Right lobe of liver (tissue), 6 donors: ENCODE measurements around the gene ELF2. TPM values are rescaled to one million over a fixed set of nuclear protein-coding genes. Genes with fewer than 3 reads are reported as not detected.

Source experiments
- ATAC-seq, 4 donors: fragments of 200-7000 bp; cut with Tn5 transposase; one replicate each; pipeline ENCODE4 v1.9.1; 2020; ENCODE audit warnings: mild to moderate bottlenecking in 4 of 4, moderate library complexity in 4 of 4
- DNase-seq, 3 donors: peaks; one replicate each; pipeline ENCODE4 v3.0.0-alpha.2; 2020
- H3K27ac ChIP-seq, 3 donors: fragments of 200-600 bp; one replicate each; pipeline ENCODE4 v1.8.0; 2022
- H3K27me3 ChIP-seq, 2 donors: fragments of 200-600 bp; one replicate each; pipeline ENCODE4 v1.8.0; 2022
- H3K36me3 ChIP-seq, 4 donors: fragments of 200-600 bp; sonication (generic) in 1 of 4; one replicate each; pipeline versions ENCODE4 v1.5.1 to v1.8.0; 2017 to 2022; ENCODE audit warnings: control low read depth in 1 of 4
- H3K4me1 ChIP-seq, 4 donors: fragments of 200-600 bp; sonication (generic) in 1 of 4; one replicate each; pipeline versions ENCODE4 v1.5.1 to v1.8.0; 2017 to 2022; ENCODE audit warnings: control low read depth in 1 of 4
- H3K4me3 ChIP-seq, 3 donors: fragments of 200-600 bp; one replicate each; pipeline ENCODE4 v1.8.0; 2022
- H3K9me3 ChIP-seq, 4 donors: fragments of 200-600 bp; sonication (generic) in 1 of 4; one replicate each; pipeline versions ENCODE4 v1.5.1 to v1.8.0; 2017 to 2022; ENCODE audit warnings: control low read depth in 1 of 4
- POLR2A ChIP-seq: fragments of 450-650 bp; IDR thresholded peaks from one replicate; pipeline ENCODE4 v1.6.1; 2017; ENCODE audit warnings: antibody characterized with exemption, mild to moderate bottlenecking
- WGBS: methylation state at CpG from one replicate; pipeline ENCODE4 v1.1.6; 2018; ENCODE audit warnings: low coverage, low lambda C conversion rate; ENCODE audit not compliant: insufficient coverage; ENCODE audit errors: missing lambda C conversion rate; 5-methylcytosine and 5-hydroxymethylcytosine counted together
- intact Hi-C, 2 donors: fragments of 100-400 bp; cut with DNase I; formaldehyde crosslinking; loops; one replicate each; pipeline versions ENCODE4 v1.11.2 to v1.14.1; 2022
- total RNA-seq, 6 experiments: library from RNA; depleted of rRNA in 2 of 6; stranded (reverse); fragments of >200 nt in 2 of 6; fragmentation: NEBNext Ultra II Directional in 3 of 6; extraction: Animal tissue kit (Norgen Biotek cat#: 25700) in 3 of 6; gene quantifications; one replicate each; pipeline versions ENCODE4 v1.1.0 to v1.2.4, GENCODE V29; 2016 to 2023
- TF ChIP-seq, protein P1 (sequence below), 4 donors: fragments of 200-600 bp in 3 of 4; fragments of 450-650 bp in 1 of 4; IDR thresholded peaks; one replicate each; pipeline versions ENCODE4 v1.5.1 to v1.8.0; 2016 to 2022; ENCODE audit warnings: antibody characterized with exemption in 4 of 4, mild to moderate bottlenecking in 2 of 4
- donor health status: DM: no; HTN: yes; CAD: no.
- donor health status: DM: no; HTN: no; CAD: no.
- donor health status: DM: no; HTN: no; CAD: no.
- donor health status: DM: no; HTN: yes; CAD: no.
- donor health status: DM: no; HTN: yes; CAD: no.

The ELF2 gene
- total RNA-seq, 6 experiments from 2014 or later = 14.0 to 24.3 (median 16.7) TPM

DNA sequence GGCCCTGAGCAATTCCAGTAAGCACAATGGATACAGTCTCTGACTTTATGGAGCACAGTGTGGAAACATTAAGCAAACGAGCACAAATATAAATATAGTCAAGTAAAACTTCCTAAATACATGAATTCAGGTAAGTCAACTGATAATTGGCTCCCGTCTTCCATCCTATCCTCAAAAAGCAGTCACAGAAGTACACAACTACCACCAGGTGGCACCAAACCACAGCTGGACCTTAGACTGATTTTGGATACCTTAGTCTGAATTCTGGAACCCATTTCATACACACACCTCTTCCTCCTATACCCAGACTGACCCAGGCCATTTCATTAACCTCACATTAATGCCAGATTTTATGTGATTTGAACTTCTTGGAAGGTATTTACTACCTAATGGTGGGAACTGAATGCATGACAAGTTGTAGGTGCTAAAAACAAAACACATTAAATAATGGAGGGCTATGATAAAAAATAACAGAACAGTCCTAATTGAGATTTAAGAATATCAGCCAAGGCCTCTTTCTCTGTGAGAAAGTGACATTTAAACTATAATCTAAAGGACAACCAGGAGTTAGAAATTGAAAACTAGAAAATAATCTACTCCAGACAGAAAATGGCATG is 77.5 kb downstream of the ELF2 start:
- H3K4me3 ChIP-seq = no peak overlapping the region
- intact Hi-C loops = loop anchor here in 1 of 2 donors (10.0 kb wide), 1 partner anchor 195 kb away; no protein-coding TSS in a partner anchor
- no peaks in the 10 kb centered on the region for H3K27me3 ChIP-seq
- H3K36me3 ChIP-seq = no peaks in the 10 kb centered on the region
- DNase-seq (peak in 2 of 3 donors; percentile 52 to 74), ATAC-seq (peak; percentile 94 to 99 (median 98))
- TF ChIP-seq, protein P1, sequence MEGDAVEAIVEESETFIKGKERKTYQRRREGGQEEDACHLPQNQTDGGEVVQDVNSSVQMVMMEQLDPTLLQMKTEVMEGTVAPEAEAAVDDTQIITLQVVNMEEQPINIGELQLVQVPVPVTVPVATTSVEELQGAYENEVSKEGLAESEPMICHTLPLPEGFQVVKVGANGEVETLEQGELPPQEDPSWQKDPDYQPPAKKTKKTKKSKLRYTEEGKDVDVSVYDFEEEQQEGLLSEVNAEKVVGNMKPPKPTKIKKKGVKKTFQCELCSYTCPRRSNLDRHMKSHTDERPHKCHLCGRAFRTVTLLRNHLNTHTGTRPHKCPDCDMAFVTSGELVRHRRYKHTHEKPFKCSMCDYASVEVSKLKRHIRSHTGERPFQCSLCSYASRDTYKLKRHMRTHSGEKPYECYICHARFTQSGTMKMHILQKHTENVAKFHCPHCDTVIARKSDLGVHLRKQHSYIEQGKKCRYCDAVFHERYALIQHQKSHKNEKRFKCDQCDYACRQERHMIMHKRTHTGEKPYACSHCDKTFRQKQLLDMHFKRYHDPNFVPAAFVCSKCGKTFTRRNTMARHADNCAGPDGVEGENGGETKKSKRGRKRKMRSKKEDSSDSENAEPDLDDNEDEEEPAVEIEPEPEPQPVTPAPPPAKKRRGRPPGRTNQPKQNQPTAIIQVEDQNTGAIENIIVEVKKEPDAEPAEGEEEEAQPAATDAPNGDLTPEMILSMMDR (IDR thresholded peaks at IDR 0.05) = peak; percentile 83 to 89 (median 86)
- TF ChIP-seq POLR2A = no peak
- no peaks in the 10 kb centered on the region for H3K4me1 ChIP-seq
- no peaks in the 10 kb centered on the region for H3K9me3 ChIP-seq
- no peak overlapping the region for H3K27ac ChIP-seq
- 5% methylated on average over 2 of the region's 2 CpGs for WGBS

DNA sequence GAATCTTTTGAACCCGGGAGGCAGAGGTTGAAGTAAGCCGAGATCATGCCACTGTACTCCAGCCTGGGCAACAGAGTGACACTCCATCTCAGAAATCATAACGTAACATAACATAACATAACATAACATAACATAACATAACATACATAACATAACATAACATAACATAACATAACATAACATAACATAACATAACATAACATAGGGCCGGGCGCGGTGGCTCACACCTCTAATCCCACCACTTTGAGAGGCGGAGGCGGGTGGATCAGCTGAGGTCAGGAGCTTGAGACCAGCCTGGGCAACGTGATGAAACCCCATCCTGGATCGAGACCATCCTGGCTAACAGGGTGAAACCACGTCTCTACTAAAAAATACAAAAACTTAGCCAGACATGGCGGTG is 84.7 kb downstream of the ELF2 start:
- Histone ChIP-seq H3K9me3 (no peaks in the 10 kb centered on the region), H3K27ac (no peak overlapping the region), H3K4me1 (no peaks in the 10 kb centered on the region), H3K27me3 (no peaks in the 10 kb centered on the region), H3K36me3 (no peaks in the 10 kb centered on the region), H3K4me3 (no peak overlapping the region)
- intact Hi-C loops = loop anchor here in 1 of 2 donors (10.0 kb wide), 1 partner anchor 203 kb away; no protein-coding TSS in a partner anchor
- 81% methylated on average over 7 of the region's 12 CpGs for WGBS
- TF ChIP-seq POLR2A = no peak
- TF ChIP-seq, protein P1 (IDR thresholded peaks at IDR 0.05) = no peak
- ATAC-seq (no peak), DNase-seq (no peak)

DNA sequence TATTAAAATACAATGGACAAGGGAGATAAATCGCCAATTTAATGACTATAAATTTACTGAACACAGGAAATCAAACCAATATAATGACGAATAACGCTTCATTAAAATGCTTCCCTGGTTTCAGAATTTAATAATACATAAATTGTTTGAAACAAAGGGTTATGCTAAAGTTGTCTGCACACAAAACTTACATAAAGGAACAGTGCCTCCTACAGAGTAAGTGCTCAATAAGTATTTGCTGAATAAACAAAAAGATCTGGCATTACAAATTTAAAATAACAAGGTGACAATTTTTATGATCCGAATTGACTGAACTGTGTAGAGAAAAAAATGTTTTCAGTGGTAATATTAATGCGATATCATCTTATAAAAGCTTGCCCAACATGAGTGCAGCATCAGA is 91.9 kb downstream of the ELF2 start:
- H3K4me3 ChIP-seq = peak overlapping the region; percentile 66 to 71 (median 69)
- H3K4me1 ChIP-seq = peaks cover 0 to 19% (median 8%) of the 10 kb centered on the region in 4 donors
- no peaks in the 10 kb centered on the region for H3K9me3 ChIP-seq
- DNase-seq = no peak
- WGBS = 26% methylated on average over 5 of the region's 5 CpGs
- H3K27me3 ChIP-seq = no peaks in the 10 kb centered on the region
- no peak for TF ChIP-seq POLR2A
- TF ChIP-seq, protein P1 (IDR thresholded peaks at IDR 0.05) = peak; percentile 22 to 37 (median 26)
- ATAC-seq = no peak
- intact Hi-C loops = loop anchor here in 1 of 2 donors (10.0 kb wide), 1 partner anchor 50 kb away; no protein-coding TSS in a partner anchor
- H3K27ac ChIP-seq = peak overlapping the region; percentile 91 to 96 (median 92)
- H3K36me3 ChIP-seq = no peaks in the 10 kb centered on the region

DNA sequence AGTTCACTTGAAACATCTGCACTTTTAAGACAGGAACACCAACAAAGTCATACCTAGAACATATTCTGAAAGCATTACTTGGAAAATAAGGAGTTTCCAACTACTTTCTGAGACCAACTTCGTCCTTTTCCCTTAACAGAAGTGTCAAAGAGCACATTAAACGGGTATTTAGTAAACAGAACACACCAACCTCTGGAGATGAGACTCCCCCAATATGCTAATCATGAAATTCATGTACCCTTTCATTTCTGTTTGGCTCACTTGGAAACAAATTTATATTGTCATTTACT is 92.3 kb downstream of the ELF2 start:
- DNase-seq = no peak
- Histone ChIP-seq H3K4me1 (peaks cover 0 to 19% (median 8%) of the 10 kb centered on the region in 4 donors), H3K27ac (peak overlapping the region; percentile 91 to 96 (median 92)), H3K4me3 (peak overlapping the region; percentile 66 to 71 (median 69)), H3K27me3 (no peaks in the 10 kb centered on the region), H3K9me3 (no peaks in the 10 kb centered on the region), H3K36me3 (no peaks in the 10 kb centered on the region)
- ATAC-seq = no peak
- intact Hi-C loops = loop anchor here in 1 of 2 donors (10.0 kb wide), 1 partner anchor 50 kb away; no protein-coding TSS in a partner anchor
- 0% methylated on average over 2 of the region's 2 CpGs for WGBS
- no peak for TF ChIP-seq POLR2A
- TF ChIP-seq, protein P1 (IDR thresholded peaks at IDR 0.05) = no peak
